Fibroblast of pulmonary artery (primary cell): ENCODE data around the gene PACSIN1.
A peak's percentile ranks its signal among the peaks of the same experiment; 100 is the strongest.

Experiments
- DNase-seq: peaks from one replicate; pipeline ENCODE4 v3.0.0-alpha.2; 2010; ENCODE audit warnings: low read depth
- H3K4me3 ChIP-seq: replicated peaks from 2 replicates; pipeline ENCODE4 v1.5.1; 2011; ENCODE audit warnings: low read depth, mild to moderate bottlenecking, control low read depth, low read length, moderate library complexity
- CTCF ChIP-seq: IDR thresholded peaks from 2 replicates; pipeline ENCODE4 v1.5.1; 2011; ENCODE audit warnings: mild to moderate bottlenecking, control low read depth, low read length, inconsistent platforms; ENCODE audit errors: missing control alignments

PACSIN1 gene

DNA sequence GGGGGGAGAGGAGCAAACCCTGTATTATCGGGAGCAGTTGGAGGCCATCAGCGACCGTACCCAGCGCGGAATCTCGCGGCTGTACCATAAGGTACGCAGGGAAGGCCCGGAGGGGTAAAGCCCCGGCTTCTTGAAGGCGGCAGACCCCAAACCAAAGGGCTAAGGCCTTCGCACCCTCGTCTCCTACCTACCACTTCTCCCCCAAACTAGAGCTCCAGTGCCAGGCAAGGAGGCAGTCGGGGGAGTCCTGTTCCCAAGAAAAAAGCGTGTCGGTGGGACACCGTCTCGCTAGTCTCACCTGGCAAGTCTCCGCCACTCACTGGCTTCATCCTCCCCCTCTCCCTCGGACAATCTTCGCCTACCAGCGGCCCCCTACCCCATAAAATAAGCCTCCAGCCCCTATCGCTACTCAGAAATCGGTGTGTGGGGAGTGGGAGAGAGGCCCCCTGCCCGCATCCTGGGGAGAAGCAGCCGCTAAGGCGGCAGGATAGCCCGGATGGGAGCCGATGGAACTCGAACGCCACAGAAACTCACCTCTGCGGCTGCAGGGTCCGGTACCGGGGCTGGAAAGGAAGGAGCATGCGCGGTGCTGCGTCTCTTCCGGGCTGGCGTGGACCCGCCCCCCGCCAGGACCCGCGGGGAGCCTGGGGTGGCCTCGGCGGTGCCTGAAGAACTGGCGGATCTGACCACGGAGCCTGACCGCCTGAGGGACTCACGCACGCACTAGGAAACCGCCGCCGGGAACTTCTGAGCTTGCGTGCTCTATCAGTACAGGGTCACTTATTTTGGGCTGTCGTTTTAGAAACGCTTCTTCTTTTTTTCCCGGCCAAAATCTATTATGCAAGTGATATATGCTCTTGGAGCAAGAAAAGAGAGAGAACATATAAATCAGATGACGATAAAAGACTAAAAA is 40.1 kb upstream of the PACSIN1 start, which contains the start of gene RPS10:
Gene RPS10, minus strand, starts transcription at position 572 of the 913 bp plus-strand sequence. CDS start 848 bp downstream, outside the sequence.
- TF ChIP-seq CTCF = no peak
- H3K4me3 ChIP-seq = peak within 1 kb of the TSS; percentile 99
- peak; percentile 94 for DNase-seq

DNA sequence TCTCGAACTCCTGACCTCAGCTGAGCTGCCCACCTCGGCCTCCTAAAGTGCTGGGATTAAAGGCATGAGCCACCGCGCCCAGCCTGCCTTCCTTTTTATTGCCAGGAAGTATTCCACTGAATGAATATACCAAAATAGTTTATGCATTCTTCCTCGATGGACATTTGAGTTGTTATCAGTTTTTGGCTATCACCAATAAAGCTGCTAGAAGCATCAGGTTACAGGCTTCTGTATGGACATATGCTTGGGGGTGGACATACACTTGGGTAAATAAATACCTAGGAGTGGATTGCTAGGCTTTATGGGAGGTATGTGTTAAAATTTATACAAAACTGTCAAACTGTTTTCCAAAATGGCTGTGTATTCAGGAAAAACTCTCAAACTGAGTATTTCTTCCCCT is 30.0 kb upstream of the PACSIN1 start:
- DNase-seq = no peak

GRCh38 chr6:34436803-34437643 is 28.9 kb upstream of the PACSIN1 start:
- no peak for DNase-seq
- no peak overlapping the region for H3K4me3 ChIP-seq
- TF ChIP-seq CTCF = no peak

More for the DNA sequence above, 30.0 kb upstream of the PACSIN1 start:
- H3K4me3 ChIP-seq = no peak overlapping the region
- TF ChIP-seq CTCF = no peak

DNA sequence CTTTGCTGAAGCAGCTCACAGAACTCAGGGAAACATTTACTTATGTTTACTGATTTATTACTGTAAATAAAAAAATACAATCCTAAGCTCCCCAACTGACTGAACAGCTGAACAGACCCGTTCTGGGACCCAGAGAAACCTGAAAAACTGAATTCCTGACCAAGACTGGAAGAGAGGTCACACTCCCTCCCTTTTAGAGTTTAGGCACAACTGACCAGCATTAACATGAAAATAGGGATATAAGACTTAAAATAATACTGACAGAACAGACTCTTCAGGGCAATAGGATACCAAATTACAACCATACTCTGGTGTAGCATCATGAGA is 28.3 kb upstream of the PACSIN1 start:
- no peak for TF ChIP-seq CTCF

GRCh38 chr6:34438705-34439104 is 27.2 kb upstream of the PACSIN1 start:
- no peak for DNase-seq
- no peak overlapping the region for H3K4me3 ChIP-seq
- TF ChIP-seq CTCF = no peak

More for the DNA sequence above, 28.3 kb upstream of the PACSIN1 start:
- DNase-seq = no peak
- no peak overlapping the region for H3K4me3 ChIP-seq

DNA sequence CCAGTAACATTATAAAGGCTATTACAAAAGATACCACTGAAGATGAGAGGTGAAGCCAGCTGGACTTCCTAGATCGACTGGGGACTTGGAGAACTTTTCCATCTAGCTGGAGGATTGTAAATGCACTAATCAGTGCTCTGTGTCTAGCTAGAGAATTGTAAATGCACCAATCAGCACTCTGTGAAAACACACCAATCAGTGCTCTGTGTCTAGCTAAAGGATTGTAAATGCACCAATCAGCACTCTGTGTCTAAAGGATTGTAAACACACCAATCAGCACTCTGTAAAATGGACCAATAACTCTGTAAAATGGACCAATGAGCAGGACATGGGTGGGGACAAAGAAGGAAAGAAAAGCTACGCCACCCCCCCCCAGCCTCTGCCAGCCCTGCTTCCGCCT is 26.4 kb upstream of the PACSIN1 start:
- TF ChIP-seq CTCF = no peak
- DNase-seq = no peak

More for the DNA sequence above, 26.4 kb upstream of the PACSIN1 start:
- no peak overlapping the region for H3K4me3 ChIP-seq
